HepG2 (cell line): Measurements from ENCODE around the gene ZNF225. TPM values are rescaled to one million over a fixed set of nuclear protein-coding genes. Genes with fewer than 3 reads are reported as not detected.

ENCODE experiments used
- ELF3 ChIP-seq: IDR thresholded peaks from 2 replicates; pipeline ENCODE4 v1.6.1; 2016; ENCODE audit warnings: missing genetic modification reagents, missing compliant biosample characterization
- PHB2 ChIP-seq: fragments of 450-650 bp; IDR thresholded peaks from 2 replicates; pipeline ENCODE4 v1.6.1; 2018; ENCODE audit not compliant: partially characterized antibody
- PRPF4 ChIP-seq: fragments of 200-400 bp; formaldehyde crosslinking; IDR thresholded peaks from 2 replicates; pipeline ENCODE4 v1.6.1; 2016; ENCODE audit warnings: low read length, low read depth; ENCODE audit not compliant: poor library complexity, severe bottlenecking
- SOX13 ChIP-seq, 3 experiments: fragments of 450-650 bp in 1 of 3; sonication (generic) in 1 of 3; formaldehyde crosslinking in 1 of 3; IDR thresholded peaks in 2 of 3; conservative IDR thresholded peaks in 1 of 3; 2 replicates each; pipeline versions ENCODE4 v1.5.0 to v1.6.1; 2016 to 2020; ENCODE audit warnings: antibody characterized with exemption in 1 of 3, mild to moderate bottlenecking in 1 of 3, missing compliant biosample characterization in 1 of 3, missing genetic modification reagents in 1 of 3, moderate library complexity in 1 of 3
- ZFX ChIP-seq: sonication (generic); formaldehyde crosslinking; IDR thresholded peaks from 2 replicates; pipeline ENCODE4 v1.4.0; 2020; ENCODE audit warnings: mild to moderate bottlenecking, low read depth, missing genetic modification reagents, moderate library complexity
- ZNF501 ChIP-seq: sonication (generic); formaldehyde crosslinking; IDR thresholded peaks from 2 replicates; pipeline ENCODE4 v1.5.1; 2020; ENCODE audit warnings: mild to moderate bottlenecking, moderate library complexity, missing genetic modification reagents
- ZNF547 ChIP-seq: sonication (generic); formaldehyde crosslinking; IDR thresholded peaks from 2 replicates; pipeline ENCODE4 v1.5.1; 2020; ENCODE audit warnings: mild to moderate bottlenecking, missing genetic modification reagents
- ZNF605 ChIP-seq: sonication (generic); formaldehyde crosslinking; IDR thresholded peaks from 2 replicates; pipeline ENCODE4 v1.8.0; 2022; ENCODE audit warnings: mild to moderate bottlenecking, missing genetic modification reagents
- polyA plus RNA-seq, 8 experiments: library from polyadenylated mRNA; depleted of rRNA in 3 of 8; stranded (reverse) in 7 of 8; unstranded in 1 of 8; fragments of >200 nt; fragmentation: Illumina TruSeq in 4 of 8; extraction: Trizol in 4 of 8; gene quantifications; 2 replicates each; pipeline versions ENCODE4 v1.2.1 to v1.2.3, GENCODE V29; 2011 to 2016; ENCODE audit warnings: low read depth in 4 of 8, missing spikeins in 1 of 8, mixed read lengths in 1 of 8; ENCODE audit not compliant: insufficient read depth in 1 of 8
- total RNA-seq, 5 experiments: library from RNA; depleted of rRNA; stranded (reverse); fragments of >200 nt; fragmentation: Illumina TruSeq; extraction: Trizol; gene quantifications; 2 replicates each; pipeline ENCODE4 v1.2.3, GENCODE V29; 2016; ENCODE audit warnings: low read depth in 1 of 5
- TF ChIP-seq, protein P1 (sequence below): sonication (generic); formaldehyde crosslinking; conservative IDR thresholded peaks from 2 replicates; pipeline ENCODE4 v1.8.0; 2022; ENCODE audit warnings: mild to moderate bottlenecking, moderate library complexity, missing genetic modification reagents
- TF ChIP-seq, protein P2 (sequence below): sonication (generic); formaldehyde crosslinking; IDR thresholded peaks from 2 replicates; pipeline ENCODE4 v1.5.1; 2020; ENCODE audit warnings: missing genetic modification reagents, mild to moderate bottlenecking, borderline replicate concordance
- TF ChIP-seq, protein P3 (sequence below): sonication (generic); formaldehyde crosslinking; IDR thresholded peaks from 2 replicates; pipeline ENCODE4 v1.8.0; 2022; ENCODE audit warnings: mild to moderate bottlenecking, missing genetic modification reagents; ENCODE audit not compliant: insufficient replicate concordance
- TF ChIP-seq, protein P4 (sequence below): sonication (generic); formaldehyde crosslinking; IDR thresholded peaks from 2 replicates; pipeline ENCODE4 v1.4.0; 2020; ENCODE audit warnings: missing genetic modification reagents, borderline replicate concordance
- TF ChIP-seq, protein P5 (sequence below): sonication (generic); formaldehyde crosslinking; conservative IDR thresholded peaks from 2 replicates; pipeline ENCODE4 v1.8.1; 2023; ENCODE audit warnings: missing genetic modification reagents
- TF ChIP-seq, protein P6 (sequence below): IDR thresholded peaks from 2 replicates; pipeline ENCODE4 v1.6.1; 2016; ENCODE audit warnings: mild to moderate bottlenecking, missing biosample characterization, missing genetic modification reagents
- TF ChIP-seq, protein P7 (sequence below): sonication (generic); formaldehyde crosslinking; IDR thresholded peaks from 2 replicates; pipeline ENCODE4 v1.8.1; 2023; ENCODE audit warnings: mild to moderate bottlenecking, missing genetic modification reagents

Gene ZNF225
- total and polyA plus RNA-seq, 2 of the 13 experiments (the other 11 are each of a cell fraction or from before 2014, with no cell fraction given) = 0.87 to 3.3 TPM

GRCh38 chr19:44113138-44113783 lies at the start of gene ZNF225 (continued):
- TF ChIP-seq, protein P1, sequence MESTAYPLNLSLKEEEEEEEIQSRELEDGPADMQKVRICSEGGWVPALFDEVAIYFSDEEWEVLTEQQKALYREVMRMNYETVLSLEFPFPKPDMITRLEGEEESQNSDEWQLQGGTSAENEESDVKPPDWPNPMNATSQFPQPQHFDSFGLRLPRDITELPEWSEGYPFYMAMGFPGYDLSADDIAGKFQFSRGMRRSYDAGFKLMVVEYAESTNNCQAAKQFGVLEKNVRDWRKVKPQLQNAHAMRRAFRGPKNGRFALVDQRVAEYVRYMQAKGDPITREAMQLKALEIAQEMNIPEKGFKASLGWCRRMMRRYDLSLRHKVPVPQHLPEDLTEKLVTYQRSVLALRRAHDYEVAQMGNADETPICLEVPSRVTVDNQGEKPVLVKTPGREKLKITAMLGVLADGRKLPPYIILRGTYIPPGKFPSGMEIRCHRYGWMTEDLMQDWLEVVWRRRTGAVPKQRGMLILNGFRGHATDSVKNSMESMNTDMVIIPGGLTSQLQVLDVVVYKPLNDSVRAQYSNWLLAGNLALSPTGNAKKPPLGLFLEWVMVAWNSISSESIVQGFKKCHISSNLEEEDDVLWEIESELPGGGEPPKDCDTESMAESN (CRISPR knock-in tag) = peak; percentile 76; the same call in 1 of the 2 replicates
- TF ChIP-seq ZNF547 (CRISPR knock-in tag) = no peak
- no peak for TF ChIP-seq PHB2
- peak; percentile 77 for TF ChIP-seq ZNF501
- TF ChIP-seq, protein P2, sequence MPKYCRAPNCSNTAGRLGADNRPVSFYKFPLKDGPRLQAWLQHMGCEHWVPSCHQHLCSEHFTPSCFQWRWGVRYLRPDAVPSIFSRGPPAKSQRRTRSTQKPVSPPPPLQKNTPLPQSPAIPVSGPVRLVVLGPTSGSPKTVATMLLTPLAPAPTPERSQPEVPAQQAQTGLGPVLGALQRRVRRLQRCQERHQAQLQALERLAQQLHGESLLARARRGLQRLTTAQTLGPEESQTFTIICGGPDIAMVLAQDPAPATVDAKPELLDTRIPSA (CRISPR knock-in tag) = no peak
- TF ChIP-seq PRPF4 = no peak
- TF ChIP-seq, protein P3, sequence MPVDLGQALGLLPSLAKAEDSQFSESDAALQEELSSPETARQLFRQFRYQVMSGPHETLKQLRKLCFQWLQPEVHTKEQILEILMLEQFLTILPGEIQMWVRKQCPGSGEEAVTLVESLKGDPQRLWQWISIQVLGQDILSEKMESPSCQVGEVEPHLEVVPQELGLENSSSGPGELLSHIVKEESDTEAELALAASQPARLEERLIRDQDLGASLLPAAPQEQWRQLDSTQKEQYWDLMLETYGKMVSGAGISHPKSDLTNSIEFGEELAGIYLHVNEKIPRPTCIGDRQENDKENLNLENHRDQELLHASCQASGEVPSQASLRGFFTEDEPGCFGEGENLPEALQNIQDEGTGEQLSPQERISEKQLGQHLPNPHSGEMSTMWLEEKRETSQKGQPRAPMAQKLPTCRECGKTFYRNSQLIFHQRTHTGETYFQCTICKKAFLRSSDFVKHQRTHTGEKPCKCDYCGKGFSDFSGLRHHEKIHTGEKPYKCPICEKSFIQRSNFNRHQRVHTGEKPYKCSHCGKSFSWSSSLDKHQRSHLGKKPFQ (CRISPR knock-in tag) = no peak
- TF ChIP-seq, protein P4, sequence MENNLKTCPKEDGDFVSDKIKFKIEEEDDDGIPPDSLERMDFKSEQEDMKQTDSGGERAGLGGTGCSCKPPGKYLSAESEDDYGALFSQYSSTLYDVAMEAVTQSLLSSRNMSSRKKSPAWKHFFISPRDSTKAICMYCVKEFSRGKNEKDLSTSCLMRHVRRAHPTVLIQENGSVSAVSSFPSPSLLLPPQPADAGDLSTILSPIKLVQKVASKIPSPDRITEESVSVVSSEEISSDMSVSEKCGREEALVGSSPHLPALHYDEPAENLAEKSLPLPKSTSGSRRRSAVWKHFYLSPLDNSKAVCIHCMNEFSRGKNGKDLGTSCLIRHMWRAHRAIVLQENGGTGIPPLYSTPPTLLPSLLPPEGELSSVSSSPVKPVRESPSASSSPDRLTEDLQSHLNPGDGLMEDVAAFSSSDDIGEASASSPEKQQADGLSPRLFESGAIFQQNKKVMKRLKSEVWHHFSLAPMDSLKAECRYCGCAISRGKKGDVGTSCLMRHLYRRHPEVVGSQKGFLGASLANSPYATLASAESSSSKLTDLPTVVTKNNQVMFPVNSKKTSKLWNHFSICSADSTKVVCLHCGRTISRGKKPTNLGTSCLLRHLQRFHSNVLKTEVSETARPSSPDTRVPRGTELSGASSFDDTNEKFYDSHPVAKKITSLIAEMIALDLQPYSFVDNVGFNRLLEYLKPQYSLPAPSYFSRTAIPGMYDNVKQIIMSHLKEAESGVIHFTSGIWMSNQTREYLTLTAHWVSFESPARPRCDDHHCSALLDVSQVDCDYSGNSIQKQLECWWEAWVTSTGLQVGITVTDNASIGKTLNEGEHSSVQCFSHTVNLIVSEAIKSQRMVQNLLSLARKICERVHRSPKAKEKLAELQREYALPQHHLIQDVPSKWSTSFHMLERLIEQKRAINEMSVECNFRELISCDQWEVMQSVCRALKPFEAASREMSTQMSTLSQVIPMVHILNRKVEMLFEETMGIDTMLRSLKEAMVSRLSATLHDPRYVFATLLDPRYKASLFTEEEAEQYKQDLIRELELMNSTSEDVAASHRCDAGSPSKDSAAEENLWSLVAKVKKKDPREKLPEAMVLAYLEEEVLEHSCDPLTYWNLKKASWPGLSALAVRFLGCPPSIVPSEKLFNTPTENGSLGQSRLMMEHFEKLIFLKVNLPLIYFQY (CRISPR knock-in tag) = peak; percentile 71; the same call in 1 of the 2 replicates
- TF ChIP-seq, protein P5, sequence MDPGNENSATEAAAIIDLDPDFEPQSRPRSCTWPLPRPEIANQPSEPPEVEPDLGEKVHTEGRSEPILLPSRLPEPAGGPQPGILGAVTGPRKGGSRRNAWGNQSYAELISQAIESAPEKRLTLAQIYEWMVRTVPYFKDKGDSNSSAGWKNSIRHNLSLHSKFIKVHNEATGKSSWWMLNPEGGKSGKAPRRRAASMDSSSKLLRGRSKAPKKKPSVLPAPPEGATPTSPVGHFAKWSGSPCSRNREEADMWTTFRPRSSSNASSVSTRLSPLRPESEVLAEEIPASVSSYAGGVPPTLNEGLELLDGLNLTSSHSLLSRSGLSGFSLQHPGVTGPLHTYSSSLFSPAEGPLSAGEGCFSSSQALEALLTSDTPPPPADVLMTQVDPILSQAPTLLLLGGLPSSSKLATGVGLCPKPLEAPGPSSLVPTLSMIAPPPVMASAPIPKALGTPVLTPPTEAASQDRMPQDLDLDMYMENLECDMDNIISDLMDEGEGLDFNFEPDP (CRISPR knock-in tag) = no peak
- peak; percentile 66; the same call in 1 of the 2 replicates for TF ChIP-seq ZFX (CRISPR knock-in tag)
- peak; percentile 79 for TF ChIP-seq ELF3 (CRISPR knock-in tag)
- TF ChIP-seq, protein P6, sequence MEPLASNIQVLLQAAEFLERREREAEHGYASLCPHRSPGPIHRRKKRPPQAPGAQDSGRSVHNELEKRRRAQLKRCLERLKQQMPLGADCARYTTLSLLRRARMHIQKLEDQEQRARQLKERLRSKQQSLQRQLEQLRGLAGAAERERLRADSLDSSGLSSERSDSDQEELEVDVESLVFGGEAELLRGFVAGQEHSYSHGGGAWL (CRISPR knock-in tag) = 0 out of 2 replicates have a peak, but pooled peaks have one; percentile 12
- TF ChIP-seq ZNF605 (CRISPR knock-in tag) = peak; percentile 81
- TF ChIP-seq, protein P7, sequence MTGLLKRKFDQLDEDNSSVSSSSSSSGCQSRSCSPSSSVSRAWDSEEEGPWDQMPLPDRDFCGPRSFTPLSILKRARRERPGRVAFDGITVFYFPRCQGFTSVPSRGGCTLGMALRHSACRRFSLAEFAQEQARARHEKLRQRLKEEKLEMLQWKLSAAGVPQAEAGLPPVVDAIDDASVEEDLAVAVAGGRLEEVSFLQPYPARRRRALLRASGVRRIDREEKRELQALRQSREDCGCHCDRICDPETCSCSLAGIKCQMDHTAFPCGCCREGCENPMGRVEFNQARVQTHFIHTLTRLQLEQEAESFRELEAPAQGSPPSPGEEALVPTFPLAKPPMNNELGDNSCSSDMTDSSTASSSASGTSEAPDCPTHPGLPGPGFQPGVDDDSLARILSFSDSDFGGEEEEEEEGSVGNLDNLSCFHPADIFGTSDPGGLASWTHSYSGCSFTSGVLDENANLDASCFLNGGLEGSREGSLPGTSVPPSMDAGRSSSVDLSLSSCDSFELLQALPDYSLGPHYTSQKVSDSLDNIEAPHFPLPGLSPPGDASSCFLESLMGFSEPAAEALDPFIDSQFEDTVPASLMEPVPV (CRISPR knock-in tag) = peak; percentile 60; the same call in 1 of the 2 replicates
- no peak for TF ChIP-seq SOX13 (IDR thresholded peaks at IDR 0.05)
- TF ChIP-seq SOX13 (CRISPR knock-in tag; conservative IDR thresholded peaks at IDR 0.05 in 1 of 2, IDR thresholded peaks at IDR 0.05 in 1 of 2) = no peak
